Loucy (cell line): Measurements from ENCODE around the gene CAPN7.

Source experiments
- EZH2phosphoT487 ChIP-seq: fragments of 200-600 bp; IDR thresholded peaks from 2 replicates; pipeline ENCODE4 v1.6.1; 2018; ENCODE audit warnings: antibody characterized with exemption, mild to moderate bottlenecking, moderate library complexity, borderline replicate concordance
- TF ChIP-seq, protein P1 (sequence below): fragments of 200-600 bp; sonication (generic); conservative IDR thresholded peaks from 2 replicates; pipeline ENCODE4 v1.5.1; 2014; ENCODE audit warnings: mild to moderate bottlenecking, antibody characterized with exemption, low read length

DNA sequence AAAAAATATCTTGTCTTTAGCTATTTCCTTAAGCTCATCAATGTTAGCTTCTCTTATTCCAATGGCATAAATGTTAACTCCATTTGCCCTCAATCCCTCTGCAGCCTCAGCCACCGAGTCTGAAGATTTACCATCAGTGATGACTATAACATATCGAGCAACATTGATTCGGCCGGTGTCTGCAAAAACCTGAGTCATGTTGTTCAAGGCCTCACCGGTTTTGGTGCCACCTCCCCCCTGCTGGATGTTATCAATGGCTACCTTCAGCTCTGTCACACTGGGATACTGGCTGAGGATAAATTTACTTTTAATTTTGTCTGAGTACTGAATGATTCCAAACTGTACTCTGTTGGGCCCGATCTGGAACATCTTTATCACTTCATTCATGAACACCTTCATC, 41.0 kb upstream of the CAPN7 start:
- TF ChIP-seq, protein P1, sequence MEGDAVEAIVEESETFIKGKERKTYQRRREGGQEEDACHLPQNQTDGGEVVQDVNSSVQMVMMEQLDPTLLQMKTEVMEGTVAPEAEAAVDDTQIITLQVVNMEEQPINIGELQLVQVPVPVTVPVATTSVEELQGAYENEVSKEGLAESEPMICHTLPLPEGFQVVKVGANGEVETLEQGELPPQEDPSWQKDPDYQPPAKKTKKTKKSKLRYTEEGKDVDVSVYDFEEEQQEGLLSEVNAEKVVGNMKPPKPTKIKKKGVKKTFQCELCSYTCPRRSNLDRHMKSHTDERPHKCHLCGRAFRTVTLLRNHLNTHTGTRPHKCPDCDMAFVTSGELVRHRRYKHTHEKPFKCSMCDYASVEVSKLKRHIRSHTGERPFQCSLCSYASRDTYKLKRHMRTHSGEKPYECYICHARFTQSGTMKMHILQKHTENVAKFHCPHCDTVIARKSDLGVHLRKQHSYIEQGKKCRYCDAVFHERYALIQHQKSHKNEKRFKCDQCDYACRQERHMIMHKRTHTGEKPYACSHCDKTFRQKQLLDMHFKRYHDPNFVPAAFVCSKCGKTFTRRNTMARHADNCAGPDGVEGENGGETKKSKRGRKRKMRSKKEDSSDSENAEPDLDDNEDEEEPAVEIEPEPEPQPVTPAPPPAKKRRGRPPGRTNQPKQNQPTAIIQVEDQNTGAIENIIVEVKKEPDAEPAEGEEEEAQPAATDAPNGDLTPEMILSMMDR = no peak
- no peak for TF ChIP-seq EZH2phosphoT487
